ENCODE data around the gene FPR2.

FPR2 gene

GRCh38 chr19:51815043-51815442 is 54.1 kb downstream of the FPR2 start:
- no peak overlapping the region for H3K4me3 ChIP-seq (ENCODE audit: low read depth, low read length)
- TF ChIP-seq, protein P1, sequence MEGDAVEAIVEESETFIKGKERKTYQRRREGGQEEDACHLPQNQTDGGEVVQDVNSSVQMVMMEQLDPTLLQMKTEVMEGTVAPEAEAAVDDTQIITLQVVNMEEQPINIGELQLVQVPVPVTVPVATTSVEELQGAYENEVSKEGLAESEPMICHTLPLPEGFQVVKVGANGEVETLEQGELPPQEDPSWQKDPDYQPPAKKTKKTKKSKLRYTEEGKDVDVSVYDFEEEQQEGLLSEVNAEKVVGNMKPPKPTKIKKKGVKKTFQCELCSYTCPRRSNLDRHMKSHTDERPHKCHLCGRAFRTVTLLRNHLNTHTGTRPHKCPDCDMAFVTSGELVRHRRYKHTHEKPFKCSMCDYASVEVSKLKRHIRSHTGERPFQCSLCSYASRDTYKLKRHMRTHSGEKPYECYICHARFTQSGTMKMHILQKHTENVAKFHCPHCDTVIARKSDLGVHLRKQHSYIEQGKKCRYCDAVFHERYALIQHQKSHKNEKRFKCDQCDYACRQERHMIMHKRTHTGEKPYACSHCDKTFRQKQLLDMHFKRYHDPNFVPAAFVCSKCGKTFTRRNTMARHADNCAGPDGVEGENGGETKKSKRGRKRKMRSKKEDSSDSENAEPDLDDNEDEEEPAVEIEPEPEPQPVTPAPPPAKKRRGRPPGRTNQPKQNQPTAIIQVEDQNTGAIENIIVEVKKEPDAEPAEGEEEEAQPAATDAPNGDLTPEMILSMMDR (IDR thresholded peaks at IDR 0.05; ENCODE audit: borderline replicate concordance, insufficient read depth, low read depth, low read length): no peak

GRCh38 chr19:51816711-51817110 is 55.7 kb downstream of the FPR2 start:
- TF ChIP-seq, protein P1 (IDR thresholded peaks at IDR 0.05; ENCODE audit: borderline replicate concordance, insufficient read depth, low read depth, low read length): no peak
- H3K4me3 ChIP-seq (ENCODE audit: low read depth, low read length): no peak overlapping the region

DNA sequence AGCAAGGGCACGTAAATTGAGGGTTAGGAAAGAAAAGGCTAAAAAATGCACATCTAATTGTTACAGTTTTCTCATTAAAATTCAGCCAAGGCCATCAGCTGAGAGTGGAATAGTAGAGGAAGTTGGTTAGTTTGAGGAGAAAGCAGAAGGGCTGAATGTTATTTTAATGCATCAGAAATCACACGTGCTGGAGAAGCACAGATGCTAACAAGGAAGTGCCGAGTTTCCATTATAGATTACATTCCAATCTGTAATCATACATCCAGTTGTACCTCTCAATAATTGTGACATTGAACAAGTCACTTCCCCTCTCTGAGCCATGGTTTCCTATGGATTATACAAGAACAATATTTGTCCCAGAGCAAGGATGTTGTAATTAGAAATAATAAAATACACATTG is 59.0 kb downstream of the FPR2 start:
- TF ChIP-seq, protein P1 (IDR thresholded peaks at IDR 0.05; ENCODE audit: borderline replicate concordance, insufficient read depth, low read depth, low read length): no peak

More for the DNA sequence above, 59.0 kb downstream of the FPR2 start:
- no peak overlapping the region for H3K4me3 ChIP-seq (ENCODE audit: low read depth, low read length)
